Esophagus muscularis mucosa (tissue), 3 donors: Measurements from ENCODE around the gene PTPRT.

Experiments
- POLR2A ChIP-seq: fragments of 450-650 bp; IDR thresholded peaks from one replicate; pipeline ENCODE4 v1.6.1; 2017; ENCODE audit warnings: antibody characterized with exemption, moderate library complexity, mild to moderate bottlenecking, low read depth
- TF ChIP-seq, protein P1 (sequence below), 3 experiments: fragments of 200-600 bp in 2 of 3; fragments of 450-650 bp in 1 of 3; sonication (generic) in 2 of 3; IDR thresholded peaks; one replicate each; pipeline ENCODE4 v1.5.1; 2017 to 2019; ENCODE audit warnings: antibody characterized with exemption in 3 of 3, mild to moderate bottlenecking in 2 of 3, moderate library complexity in 1 of 3

DNA sequence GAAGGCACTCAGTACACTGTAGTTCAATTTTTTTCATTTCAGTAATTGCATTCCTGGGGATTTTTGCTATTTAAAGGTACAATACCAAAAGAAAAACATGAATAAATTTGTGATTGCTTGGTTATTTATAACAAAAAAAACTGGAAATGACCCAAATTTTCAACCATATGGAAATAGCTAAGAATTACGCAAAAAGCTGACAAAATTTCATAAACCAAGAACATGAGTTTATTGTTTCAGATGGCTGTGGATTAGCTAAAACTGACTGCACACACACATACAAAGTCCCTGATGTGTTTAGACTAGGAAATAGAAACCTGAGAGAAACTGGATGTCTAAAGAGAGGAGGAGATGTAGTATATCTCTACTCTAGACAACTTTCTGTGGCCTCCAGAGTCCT, 853.1 kb downstream of the PTPRT start:
- TF ChIP-seq, protein P1, sequence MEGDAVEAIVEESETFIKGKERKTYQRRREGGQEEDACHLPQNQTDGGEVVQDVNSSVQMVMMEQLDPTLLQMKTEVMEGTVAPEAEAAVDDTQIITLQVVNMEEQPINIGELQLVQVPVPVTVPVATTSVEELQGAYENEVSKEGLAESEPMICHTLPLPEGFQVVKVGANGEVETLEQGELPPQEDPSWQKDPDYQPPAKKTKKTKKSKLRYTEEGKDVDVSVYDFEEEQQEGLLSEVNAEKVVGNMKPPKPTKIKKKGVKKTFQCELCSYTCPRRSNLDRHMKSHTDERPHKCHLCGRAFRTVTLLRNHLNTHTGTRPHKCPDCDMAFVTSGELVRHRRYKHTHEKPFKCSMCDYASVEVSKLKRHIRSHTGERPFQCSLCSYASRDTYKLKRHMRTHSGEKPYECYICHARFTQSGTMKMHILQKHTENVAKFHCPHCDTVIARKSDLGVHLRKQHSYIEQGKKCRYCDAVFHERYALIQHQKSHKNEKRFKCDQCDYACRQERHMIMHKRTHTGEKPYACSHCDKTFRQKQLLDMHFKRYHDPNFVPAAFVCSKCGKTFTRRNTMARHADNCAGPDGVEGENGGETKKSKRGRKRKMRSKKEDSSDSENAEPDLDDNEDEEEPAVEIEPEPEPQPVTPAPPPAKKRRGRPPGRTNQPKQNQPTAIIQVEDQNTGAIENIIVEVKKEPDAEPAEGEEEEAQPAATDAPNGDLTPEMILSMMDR (IDR thresholded peaks at IDR 0.05): no peak
- no peak for TF ChIP-seq POLR2A
